Osteoblast (primary cell): ENCODE measurements around the gene TNNC1. TPM values are rescaled to one million over a fixed set of nuclear protein-coding genes. Genes with fewer than 3 reads are reported as not detected.

Source experiments
- DNase-seq: peaks from one replicate; pipeline ENCODE4 v3.0.0; 2011; ENCODE audit warnings: low spot score, mixed read lengths; ENCODE audit not compliant: insufficient read length; ENCODE audit errors: missing footprints
- H2AFZ ChIP-seq: 2 replicates; pipeline ENCODE4 v1.6.0; 2011; ENCODE audit warnings: mild to moderate bottlenecking, low read length
- H3K27ac ChIP-seq: 2 replicates; pipeline ENCODE4 v1.5.1; 2011; ENCODE audit warnings: mild to moderate bottlenecking, low read depth, low read length, moderate library complexity
- H3K27me3 ChIP-seq: 2 replicates; pipeline ENCODE4 v1.6.0; 2012; ENCODE audit warnings: mild to moderate bottlenecking, control low read depth, inconsistent platforms, low read length, moderate library complexity; ENCODE audit not compliant: insufficient read depth
- H3K36me3 ChIP-seq: 2 replicates; pipeline ENCODE4 v1.5.1; 2011; ENCODE audit warnings: mild to moderate bottlenecking, low read length, control low read depth, moderate library complexity; ENCODE audit not compliant: insufficient read depth
- H3K4me1 ChIP-seq: 2 replicates; pipeline ENCODE4 v1.5.1; 2011; ENCODE audit warnings: mild to moderate bottlenecking, low read length, control low read depth, moderate library complexity; ENCODE audit not compliant: insufficient read depth
- H3K4me2 ChIP-seq: 2 replicates; pipeline ENCODE4 v1.6.0; 2011; ENCODE audit warnings: mild to moderate bottlenecking, low read length; ENCODE audit not compliant: insufficient read depth
- H3K4me3 ChIP-seq: fragments of 200-600 bp; sonication (generic); 3 replicates; pipeline ENCODE4 v1.5.1; 2012; ENCODE audit warnings: mild to moderate bottlenecking, low read length, inconsistent platforms; ENCODE audit not compliant: insufficient read depth
- H3K79me2 ChIP-seq: 2 replicates; pipeline ENCODE4 v1.6.0; 2012; ENCODE audit warnings: mild to moderate bottlenecking, low read length, control low read depth, inconsistent platforms; ENCODE audit not compliant: insufficient read depth
- H3K9me3 ChIP-seq: 2 replicates; pipeline ENCODE4 v1.5.1; 2011; ENCODE audit warnings: low read depth, low read length, control low read depth
- H4K20me1 ChIP-seq: 2 replicates; pipeline ENCODE4 v1.6.0; 2012; ENCODE audit warnings: mild to moderate bottlenecking, low read length, control low read depth; ENCODE audit not compliant: insufficient read depth
- CTCF ChIP-seq: IDR thresholded peaks from 2 replicates; pipeline ENCODE4 v1.5.1; 2011; ENCODE audit warnings: mild to moderate bottlenecking, low read depth, low read length, moderate library complexity; ENCODE audit errors: extremely low read depth
- total RNA-seq: library from RNA; depleted of rRNA; stranded (reverse); fragments of >200 nt; gene quantifications from 2 replicates; pipeline ENCODE4 v1.2.3, GENCODE V29; 2012

Gene TNNC1
- total RNA-seq, 1 donor: 0.36 TPM

- Histone ChIP-seq H3K36me3 (peaks cover 73% of the 10 kb centered on the region), H3K4me2 (no peak overlapping the region), H3K27ac (no peak overlapping the region), H3K4me3 (no peak overlapping the region), H4K20me1 (peaks cover 14% of the 10 kb centered on the region), H2AFZ (no peak overlapping the region), H3K4me1 (no peaks in the 10 kb centered on the region), H3K79me2 (no peaks in the 10 kb centered on the region), H3K9me3 (no peaks in the 10 kb centered on the region), H3K27me3 (no peaks in the 10 kb centered on the region)
- no peak for TF ChIP-seq CTCF
- peak; percentile 89 for DNase-seq
Measured at GRCh38 chr3:52480768-52481715, 27.2 kb upstream of the TNNC1 start.

- peaks cover 11% of the 10 kb centered on the region for H4K20me1 ChIP-seq
- peak; percentile 49 for DNase-seq
- H3K4me1 ChIP-seq: no peaks in the 10 kb centered on the region
- H3K4me2 ChIP-seq: no peak overlapping the region
- TF ChIP-seq CTCF: no peak
- no peak overlapping the region for H3K4me3 ChIP-seq
- H3K79me2 ChIP-seq: no peaks in the 10 kb centered on the region
- no peak overlapping the region for H2AFZ ChIP-seq
- no peaks in the 10 kb centered on the region for H3K27me3 ChIP-seq
- H3K27ac ChIP-seq: no peak overlapping the region
- peaks cover 80% of the 10 kb centered on the region for H3K36me3 ChIP-seq
- H3K9me3 ChIP-seq: no peaks in the 10 kb centered on the region
Measured at GRCh38 chr3:52479877-52480575, 26.2 kb upstream of the TNNC1 start.

- no peaks in the 10 kb centered on the region for H3K27me3 ChIP-seq
- H2AFZ ChIP-seq: no peak overlapping the region
- peaks cover 11% of the 10 kb centered on the region for H4K20me1 ChIP-seq
- no peak overlapping the region for H3K4me2 ChIP-seq
- no peaks in the 10 kb centered on the region for H3K4me1 ChIP-seq
- H3K4me3 ChIP-seq: no peak overlapping the region
- TF ChIP-seq CTCF: no peak
- H3K79me2 ChIP-seq: no peaks in the 10 kb centered on the region
- no peak overlapping the region for H3K27ac ChIP-seq
- DNase-seq: peak; percentile 69
- no peaks in the 10 kb centered on the region for H3K9me3 ChIP-seq
- H3K36me3 ChIP-seq: peaks cover 83% of the 10 kb centered on the region
Measured at GRCh38 chr3:52479037-52479876, 25.4 kb upstream of the TNNC1 start.
